GM23248 (cell line): ENCODE results near the gene SH3PXD2A.

Source experiments
- EZH2 ChIP-seq: fragments of 200-600 bp; sonication (generic); IDR thresholded peaks from 2 replicates; pipeline ENCODE4 v1.6.1; 2018; ENCODE audit warnings: antibody characterized with exemption, mild to moderate bottlenecking; ENCODE audit not compliant: insufficient read depth, poor library complexity, severe bottlenecking
- EZH2phosphoT487 ChIP-seq: fragments of 200-600 bp; sonication (generic); IDR thresholded peaks from 2 replicates; pipeline ENCODE4 v1.6.1; 2018; ENCODE audit warnings: antibody characterized with exemption, moderate library complexity, mild to moderate bottlenecking, low read depth; ENCODE audit not compliant: insufficient read depth

DNA sequence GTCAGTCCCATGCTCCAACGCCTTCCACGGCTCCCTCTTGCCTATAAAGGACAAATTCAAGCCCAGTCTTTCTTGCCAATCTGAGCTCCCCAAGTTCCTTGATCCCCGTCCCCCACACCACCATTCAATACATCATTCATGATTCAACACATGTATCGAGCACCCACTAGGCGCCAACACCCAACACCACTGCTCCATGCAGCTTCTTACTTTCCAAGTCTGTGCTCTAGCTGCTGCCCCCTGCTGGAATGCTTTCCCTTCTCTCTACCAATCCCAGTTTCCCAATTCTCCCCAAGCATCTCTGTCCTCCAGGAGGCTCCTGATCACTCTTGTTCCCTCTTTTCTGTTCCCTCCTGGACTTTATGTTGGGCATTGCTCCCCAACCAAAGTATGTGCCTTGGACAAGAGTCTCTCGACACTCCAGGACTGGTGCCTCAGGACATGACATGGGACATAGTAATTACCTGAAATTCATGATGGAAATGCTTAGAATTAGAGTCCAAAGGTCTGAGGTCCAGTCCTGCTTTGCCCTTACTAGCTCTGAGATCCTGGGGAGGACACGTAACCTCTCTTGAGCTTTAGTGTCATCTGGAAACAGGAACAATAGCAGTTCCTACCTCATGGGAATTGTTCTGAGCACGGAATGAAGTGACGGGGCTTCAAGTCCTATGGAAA lies 189.2 kb downstream of the SH3PXD2A start:
- no peak for TF ChIP-seq EZH2
- TF ChIP-seq EZH2phosphoT487 = no peak
